Smooth muscle cell (in vitro differentiated cells): ENCODE results near the gene SARS1. TPM values are rescaled to one million over a fixed set of nuclear protein-coding genes. Genes with fewer than 3 reads are reported as not detected.

Experiments used
- DNase-seq: peaks from one replicate; lab custom pipeline; 2025; ENCODE audit not compliant: unreplicated experiment; lab: John Stamatoyannopoulos, UW
- H2AFZ ChIP-seq: fragments of 200-600 bp; sonication (generic); 2 replicates; pipeline ENCODE4 v1.6.0; 2016; ENCODE audit warnings: antibody characterized with exemption, low read depth, mild to moderate bottlenecking
- H3F3A ChIP-seq: fragments of 200-600 bp; sonication (generic); 2 replicates; pipeline ENCODE4 v1.6.0; 2017; ENCODE audit warnings: antibody characterized with exemption, low read depth
- H3K27ac ChIP-seq: fragments of 200-600 bp; sonication (generic); 2 replicates; pipeline ENCODE4 v1.5.1; 2016; ENCODE audit warnings: low read depth, mild to moderate bottlenecking
- H3K27me3 ChIP-seq: fragments of 200-600 bp; sonication (generic); 2 replicates; pipeline ENCODE4 v1.6.1; 2016; ENCODE audit warnings: low read depth, mild to moderate bottlenecking
- H3K36me3 ChIP-seq: fragments of 200-600 bp; sonication (generic); 2 replicates; pipeline ENCODE4 v1.5.1; 2016; ENCODE audit warnings: low read depth
- H3K4me1 ChIP-seq: fragments of 200-600 bp; sonication (generic); 2 replicates; pipeline ENCODE4 v1.5.1; 2016; ENCODE audit warnings: low read depth
- H3K4me2 ChIP-seq: fragments of 200-600 bp; sonication (generic); 2 replicates; pipeline ENCODE4 v1.6.0; 2016; ENCODE audit warnings: mild to moderate bottlenecking
- H3K4me3 ChIP-seq: fragments of 200-600 bp; sonication (generic); 2 replicates; pipeline ENCODE4 v1.5.1; 2016; ENCODE audit warnings: mild to moderate bottlenecking
- H3K79me2 ChIP-seq: fragments of 200-600 bp; sonication (generic); 2 replicates; pipeline ENCODE4 v1.6.0; 2016; ENCODE audit warnings: low read depth, mild to moderate bottlenecking
- H3K9ac ChIP-seq: fragments of 200-600 bp; sonication (generic); 2 replicates; pipeline ENCODE4 v1.6.0; 2016; ENCODE audit warnings: low read depth
- H3K9me3 ChIP-seq: fragments of 200-600 bp; sonication (generic); replicated peaks from 2 replicates; pipeline ENCODE4 v1.5.1; 2016; ENCODE audit warnings: low read depth
- H4K20me1 ChIP-seq: fragments of 200-600 bp; sonication (generic); 2 replicates; pipeline ENCODE4 v1.6.0; 2016; ENCODE audit warnings: low read depth
- WGBS: methylation state at CpG from one replicate; pipeline ENCODE4 v1.1.7; 2016; ENCODE audit warnings: low lambda C conversion rate; 5-methylcytosine and 5-hydroxymethylcytosine counted together
- polyA plus RNA-seq: library from polyadenylated mRNA; unstranded; fragments of >200 nt; fragmentation: Nextera tagmentation; extraction: Ambion mirVana; gene quantifications from 2 replicates; pipeline ENCODE4 v1.2.1, GENCODE V29; 2016
- total RNA-seq: library from RNA; depleted of rRNA; stranded (reverse); fragments of >200 nt; gene quantifications from 2 replicates; pipeline ENCODE4 v1.2.3, GENCODE V29; 2014
- TF ChIP-seq, protein P1 (sequence below): fragments of 200-600 bp; sonication (generic); IDR thresholded peaks from 2 replicates; pipeline ENCODE4 v1.5.1; 2017; ENCODE audit warnings: borderline replicate concordance, mild to moderate bottlenecking, antibody characterized with exemption; ENCODE audit not compliant: insufficient read depth, poor library complexity, severe bottlenecking

The SARS1 gene
- total and polyA plus RNA-seq, 2 experiments from 2014 or later = 157 to 176 TPM

DNA sequence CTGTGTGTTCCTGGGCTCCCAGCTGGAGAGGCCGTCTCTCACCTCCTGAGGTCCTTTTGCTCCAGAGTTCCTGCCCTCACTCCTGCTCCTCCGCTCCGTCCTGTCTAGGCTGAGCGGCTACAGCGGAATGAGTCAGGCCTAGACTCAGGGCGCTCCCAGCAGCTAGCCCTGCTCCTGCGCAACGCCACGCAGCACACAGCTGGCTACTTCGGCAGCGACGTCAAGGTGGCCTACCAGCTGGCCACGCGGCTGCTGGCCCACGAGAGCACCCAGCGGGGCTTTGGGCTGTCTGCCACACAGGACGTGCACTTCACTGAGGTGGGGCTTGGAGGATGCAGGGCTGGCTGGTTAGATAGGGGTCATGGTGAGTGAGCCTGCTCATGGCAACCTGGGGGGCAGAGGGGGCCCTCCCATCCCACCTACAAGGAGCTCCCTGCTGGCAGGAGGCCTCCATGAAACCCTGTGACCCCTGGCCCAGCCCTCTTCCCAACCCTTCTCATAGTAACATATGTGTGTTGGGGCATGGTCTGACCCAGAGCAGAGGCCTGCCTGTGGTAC is 54.1 kb downstream of the SARS1 start:
- Histone ChIP-seq H4K20me1 (no peaks in the 10 kb centered on the region), H3K27ac (no peak overlapping the region), H3K4me2 (no peak overlapping the region), H3K4me3 (no peak overlapping the region), H3K9ac (no peak overlapping the region), H3K36me3 (no peaks in the 10 kb centered on the region), H3K9me3 (no peaks in the 10 kb centered on the region), H3K4me1 (no peaks in the 10 kb centered on the region), H2AFZ (no peak overlapping the region), H3K79me2 (no peaks in the 10 kb centered on the region), H3K27me3 (no peaks in the 10 kb centered on the region), H3F3A (no peaks in the 10 kb centered on the region)
- WGBS = 98% methylated on average over 17 of the region's 17 CpGs
- DNase-seq = no peak
- TF ChIP-seq, protein P1, sequence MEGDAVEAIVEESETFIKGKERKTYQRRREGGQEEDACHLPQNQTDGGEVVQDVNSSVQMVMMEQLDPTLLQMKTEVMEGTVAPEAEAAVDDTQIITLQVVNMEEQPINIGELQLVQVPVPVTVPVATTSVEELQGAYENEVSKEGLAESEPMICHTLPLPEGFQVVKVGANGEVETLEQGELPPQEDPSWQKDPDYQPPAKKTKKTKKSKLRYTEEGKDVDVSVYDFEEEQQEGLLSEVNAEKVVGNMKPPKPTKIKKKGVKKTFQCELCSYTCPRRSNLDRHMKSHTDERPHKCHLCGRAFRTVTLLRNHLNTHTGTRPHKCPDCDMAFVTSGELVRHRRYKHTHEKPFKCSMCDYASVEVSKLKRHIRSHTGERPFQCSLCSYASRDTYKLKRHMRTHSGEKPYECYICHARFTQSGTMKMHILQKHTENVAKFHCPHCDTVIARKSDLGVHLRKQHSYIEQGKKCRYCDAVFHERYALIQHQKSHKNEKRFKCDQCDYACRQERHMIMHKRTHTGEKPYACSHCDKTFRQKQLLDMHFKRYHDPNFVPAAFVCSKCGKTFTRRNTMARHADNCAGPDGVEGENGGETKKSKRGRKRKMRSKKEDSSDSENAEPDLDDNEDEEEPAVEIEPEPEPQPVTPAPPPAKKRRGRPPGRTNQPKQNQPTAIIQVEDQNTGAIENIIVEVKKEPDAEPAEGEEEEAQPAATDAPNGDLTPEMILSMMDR = no peak

DNA sequence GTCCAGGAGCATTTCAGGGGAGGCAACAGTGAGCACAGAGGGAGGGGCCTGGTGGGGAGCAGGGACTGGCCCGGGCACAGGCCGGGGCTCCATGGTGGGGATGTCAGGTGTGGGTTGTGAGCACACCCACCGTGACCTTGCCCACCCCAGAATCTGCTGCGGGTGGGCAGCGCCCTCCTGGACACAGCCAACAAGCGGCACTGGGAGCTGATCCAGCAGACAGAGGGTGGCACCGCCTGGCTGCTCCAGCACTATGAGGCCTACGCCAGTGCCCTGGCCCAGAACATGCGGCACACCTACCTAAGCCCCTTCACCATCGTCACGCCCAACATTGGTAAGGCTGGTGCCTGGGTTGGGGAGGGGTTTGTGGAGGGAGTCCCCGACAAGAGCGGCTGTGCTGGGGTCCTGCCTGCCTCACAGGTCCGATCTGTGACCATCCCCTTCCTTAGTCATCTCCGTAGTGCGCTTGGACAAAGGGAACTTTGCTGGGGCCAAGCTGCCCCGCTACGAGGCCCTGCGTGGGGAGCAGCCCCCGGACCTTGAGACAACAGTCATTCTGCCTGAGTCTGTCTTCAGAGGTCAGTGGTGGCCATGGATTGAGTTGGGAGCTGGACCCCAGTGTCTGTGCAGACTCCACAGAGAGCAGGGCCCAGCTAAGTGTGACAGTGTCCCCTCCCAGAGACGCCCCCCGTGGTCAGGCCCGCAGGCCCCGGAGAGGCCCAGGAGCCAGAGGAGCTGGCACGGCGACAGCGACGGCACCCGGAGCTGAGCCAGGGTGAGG is 54.9 kb downstream of the SARS1 start:
- Histone ChIP-seq H3K27ac (no peak overlapping the region), H3K9ac (no peak overlapping the region), H3F3A (no peaks in the 10 kb centered on the region), H3K4me3 (no peak overlapping the region), H3K4me1 (no peaks in the 10 kb centered on the region), H4K20me1 (no peaks in the 10 kb centered on the region), H3K4me2 (no peak overlapping the region), H3K9me3 (no peaks in the 10 kb centered on the region), H2AFZ (no peak overlapping the region), H3K79me2 (no peaks in the 10 kb centered on the region), H3K27me3 (no peaks in the 10 kb centered on the region), H3K36me3 (no peaks in the 10 kb centered on the region)
- TF ChIP-seq, protein P1 = no peak
- WGBS = 96% methylated on average over 29 of the region's 29 CpGs
- no peak for DNase-seq

DNA sequence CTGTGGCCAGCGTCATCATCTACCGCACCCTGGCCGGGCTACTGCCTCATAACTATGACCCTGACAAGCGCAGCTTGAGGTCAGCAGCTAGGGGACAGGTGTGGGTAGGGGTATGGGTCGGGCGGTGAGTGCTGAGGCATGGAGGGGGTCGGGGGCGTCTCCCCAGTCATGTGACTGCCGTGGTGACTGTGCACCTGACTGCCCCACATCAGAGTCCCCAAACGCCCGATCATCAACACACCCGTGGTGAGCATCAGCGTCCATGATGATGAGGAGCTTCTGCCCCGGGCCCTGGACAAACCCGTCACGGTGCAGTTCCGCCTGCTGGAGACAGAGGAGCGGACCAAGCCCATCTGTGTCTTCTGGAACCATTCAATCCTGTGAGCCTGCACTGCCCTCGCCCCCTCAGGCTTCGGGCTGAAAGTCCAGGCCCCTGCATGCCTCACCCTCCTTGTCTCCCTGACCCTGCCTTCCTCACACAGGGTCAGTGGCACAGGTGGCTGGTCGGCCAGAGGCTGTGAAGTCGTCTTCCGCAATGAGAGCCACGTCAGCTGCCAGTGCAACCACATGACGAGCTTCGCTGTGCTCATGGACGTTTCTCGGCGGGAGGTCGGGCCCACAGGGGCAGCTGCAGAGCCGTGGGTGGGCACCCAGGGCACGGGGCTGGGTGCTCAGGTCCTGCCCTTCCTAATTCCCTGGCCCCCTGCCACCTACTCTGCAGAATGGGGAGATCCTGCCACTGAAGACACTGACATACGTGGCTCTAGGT is 55.7 kb downstream of the SARS1 start:
- 96% methylated on average over 31 of the region's 33 CpGs for WGBS
- no peak for DNase-seq
- Histone ChIP-seq H3K4me2 (no peak overlapping the region), H3K4me3 (no peak overlapping the region), H3F3A (no peaks in the 10 kb centered on the region), H2AFZ (no peak overlapping the region), H3K27me3 (no peaks in the 10 kb centered on the region), H3K27ac (no peak overlapping the region), H3K9ac (no peak overlapping the region), H3K9me3 (no peaks in the 10 kb centered on the region), H3K4me1 (no peaks in the 10 kb centered on the region), H3K79me2 (no peaks in the 10 kb centered on the region), H4K20me1 (no peaks in the 10 kb centered on the region), H3K36me3 (no peaks in the 10 kb centered on the region)
- TF ChIP-seq, protein P1 = no peak
